Measurements from ENCODE around the gene GDF2. TPM values are rescaled to one million over a fixed set of nuclear protein-coding genes. Genes with fewer than 3 reads are reported as not detected.

Gene GDF2
- total and polyA plus RNA-seq, 2 of the 4 experiments (the other 2 are of a cell fraction), result under 0.01 TPM; not detected in 1

- Histone ChIP-seq H3K9me1 (ENCODE audit: insufficient read depth, low read length) (peaks cover 4% of the 10 kb centered on the region; the same call in 1 of the 2 replicates), H3K27me3 (ENCODE audit: control insufficient read depth, insufficient read depth, low read length) (peaks cover 30% of the 10 kb centered on the region), H3K14ac (replicated peaks; ENCODE audit: low read depth, low read length) (no peak overlapping the region), H4K20me1 (ENCODE audit: insufficient read depth, low read length) (no peaks in the 10 kb centered on the region), H3K36me3 (ENCODE audit: control insufficient read depth, insufficient read depth, low read length) (no peaks in the 10 kb centered on the region), H2BK15ac (ENCODE audit: low read depth, low read length) (no peak overlapping the region), H3K4me2 (ENCODE audit: low read depth, low read length) (no peak overlapping the region), H4K8ac (ENCODE audit: low read depth in 2 of 2, low read length in 2 of 2) (no peak overlapping the region), H3K79me1 (ENCODE audit: low read depth in 1 of 2, low read length in 2 of 2) (no peaks in the 10 kb centered on the region), H3K4me3 (ENCODE audit: insufficient read depth, low read depth, low read length) (no peak overlapping the region), H3K23ac (ENCODE audit: low read depth, low read length) (no peak overlapping the region), H3K9ac (ENCODE audit: low read depth, low read length) (no peak overlapping the region), H3K4me1 (ENCODE audit: control insufficient read depth, insufficient read depth, low read length) (no peaks in the 10 kb centered on the region), H2BK120ac (ENCODE audit: low read depth, low read length) (no peak overlapping the region), H2AK5ac (ENCODE audit: low read depth, low read length) (no peak overlapping the region), H3K4ac (ENCODE audit: low read depth, low read length) (no peak overlapping the region), H2BK5ac (ENCODE audit: low read depth, low read length, poor library complexity, severe bottlenecking) (no peak overlapping the region), H4K5ac (ENCODE audit: low read depth, low read length) (no peak overlapping the region), H3K56ac (ENCODE audit: extremely low read depth, insufficient read depth, low read length) (no peak overlapping the region), H3K18ac (ENCODE audit: low read depth, low read length) (no peak overlapping the region), H3K27ac (ENCODE audit: insufficient read depth, low read length) (no peak overlapping the region), H4K91ac (ENCODE audit: insufficient read depth, low read depth, low read length) (no peak overlapping the region), H2AK9ac (replicated peaks; ENCODE audit: low read depth, low read length, poor library complexity) (no peak overlapping the region), H2AFZ (replicated peaks; ENCODE audit: low read length, poor library complexity) (no peak overlapping the region), H3K9me3 (ENCODE audit: control insufficient read depth, insufficient read depth, low read length) (no peaks in the 10 kb centered on the region), H2BK20ac (ENCODE audit: low read depth, low read length) (no peak overlapping the region)
- in situ Hi-C loops (cut with MboI; ENCODE audit: low sequenced_read_pairs) (no loop called here), dilution Hi-C loops (cut with HindIII; ENCODE audit: low sequenced_read_pairs, unreplicated experiment) (no loop called here), intact Hi-C loops (cut with micrococcal nuclease) (no loop called here)
- ATAC-seq (ENCODE audit: low read depth) (no peak), DNase-seq (no peak)
- BruUV-seq (replicated peaks), result no TSS peak
- ChIA-PET POLR2A (ENCODE audit: unreplicated experiment) (no interaction called here), CTCF (no interaction called here)
- TF ChIP-seq ELK1 (IDR thresholded peaks at IDR 0.05; ENCODE audit: borderline replicate concordance, low read depth, low read length), result no peak
- TF ChIP-seq CHD1 (IDR thresholded peaks at IDR 0.05; ENCODE audit: low read depth, low read length), result no peak
- TF ChIP-seq RAD21 (IDR thresholded peaks at IDR 0.05; ENCODE audit: low read length), result no peak
- no peak for TF ChIP-seq MXI1 (IDR thresholded peaks at IDR 0.05; ENCODE audit: borderline replicate concordance, low read depth, low read length)
- no peak for TF ChIP-seq MAFK (IDR thresholded peaks at IDR 0.05; ENCODE audit: low read depth, low read length)
- no peak for TF ChIP-seq POLR2A (IDR thresholded peaks at IDR 0.05; ENCODE audit: low read depth, low read length)
- TF ChIP-seq FOS (IDR thresholded peaks at IDR 0.05; ENCODE audit: low read depth, low read length), result no peak
- 82% methylated on average over 2 of the region's 5 CpGs; no CpG with 5 or more reads in 1 of the 2 experiments for WGBS, 2 experiments (ENCODE audit: extremely low coverage in 2 of 2, insufficient read length in 1 of 2)
Observed at GRCh38 chr10:47326306-47326926, 4.2 kb downstream of the GDF2 start.
